CD4-positive, alpha-beta T cell treated with Interleukin-21 for 1 hour (primary cell): ENCODE measurements around the gene TMEM62.

Source experiments
- DNase-seq: peaks from one replicate; pipeline ENCODE4 v3.0.0-alpha.2; 2020

TMEM62 gene

GRCh38 chr15:43133430-43134156, at the start of gene TMEM62:
TMEM62 (plus strand) TSS chr15:43133586; CDS start chr15:43133803, 217 bp downstream.
- DNase-seq: peak; percentile 78

DNA sequence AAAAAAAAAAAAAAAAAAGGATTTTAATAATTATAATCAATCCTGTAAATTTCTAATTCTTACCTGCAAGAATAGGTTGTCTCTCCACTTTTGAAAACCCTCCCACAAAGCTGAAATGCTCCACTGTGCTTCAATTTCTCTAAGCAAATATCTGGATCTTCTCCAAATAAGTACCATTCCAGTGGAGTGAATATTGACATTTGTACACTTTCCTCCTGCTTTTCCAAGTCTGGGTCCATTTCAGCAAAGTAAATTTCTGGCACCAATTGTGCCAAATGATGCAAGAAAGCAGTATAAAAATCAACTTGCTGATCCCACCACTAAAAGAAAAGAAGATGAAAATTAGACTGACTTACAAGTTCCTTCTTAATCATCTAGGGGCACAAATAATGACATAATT, 47.5 kb upstream of the TMEM62 start:
- DNase-seq: no peak

DNA sequence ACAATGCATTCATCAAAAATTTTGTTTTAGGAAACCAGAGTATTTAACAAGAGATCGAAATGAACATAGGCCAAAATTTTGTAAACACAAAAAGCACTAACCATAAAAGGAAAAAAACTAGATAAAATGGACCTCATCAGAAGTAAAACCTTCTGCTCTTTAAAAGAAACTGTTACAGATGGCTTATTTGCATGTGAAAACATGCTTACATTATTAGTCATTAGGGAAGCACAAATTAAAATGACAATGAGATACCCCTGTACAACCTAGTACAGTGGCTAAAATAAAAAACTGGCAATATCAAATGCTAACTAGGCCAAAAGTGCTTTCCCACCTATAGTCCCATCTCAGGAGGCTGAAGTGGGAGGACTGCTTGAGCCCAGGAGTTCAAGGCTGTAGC, 46.8 kb upstream of the TMEM62 start:
- no peak for DNase-seq

- no peak for DNase-seq
Observed at GRCh38 chr15:43091859-43092258, 41.5 kb upstream of the TMEM62 start.

- no peak for DNase-seq
Observed at GRCh38 chr15:43093026-43093425, 40.4 kb upstream of the TMEM62 start.

DNA sequence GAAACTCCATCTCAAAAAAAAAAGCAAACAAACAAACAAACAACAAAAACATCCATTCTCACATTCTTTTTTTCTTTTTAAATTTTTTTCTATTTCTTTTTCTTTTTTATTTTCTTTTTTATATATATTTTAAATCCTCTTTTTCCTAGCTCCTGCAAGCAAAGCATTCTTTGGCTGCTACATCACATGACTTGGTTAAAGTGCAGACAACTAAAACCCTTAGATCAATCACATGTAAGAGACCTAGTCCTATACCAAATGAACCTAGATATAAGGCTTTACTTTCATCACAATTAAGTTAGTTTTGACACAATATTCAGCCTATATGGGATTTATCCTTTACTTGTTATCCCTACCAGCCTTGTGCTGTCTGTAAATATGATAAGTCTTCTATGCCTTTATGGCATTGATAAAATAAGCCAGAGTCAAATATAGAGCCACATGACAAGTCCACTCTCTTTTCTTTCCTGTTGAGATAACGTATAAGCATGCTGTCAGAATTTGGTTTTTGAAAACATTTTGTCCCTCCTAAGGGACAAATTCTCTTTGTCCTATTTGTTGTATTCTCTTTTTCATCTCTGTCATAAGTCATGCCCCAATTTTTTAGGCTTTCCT, 38.9 kb upstream of the TMEM62 start:
- DNase-seq: no peak

GRCh38 chr15:43095243-43095642, 38.1 kb upstream of the TMEM62 start:
- no peak for DNase-seq

DNA sequence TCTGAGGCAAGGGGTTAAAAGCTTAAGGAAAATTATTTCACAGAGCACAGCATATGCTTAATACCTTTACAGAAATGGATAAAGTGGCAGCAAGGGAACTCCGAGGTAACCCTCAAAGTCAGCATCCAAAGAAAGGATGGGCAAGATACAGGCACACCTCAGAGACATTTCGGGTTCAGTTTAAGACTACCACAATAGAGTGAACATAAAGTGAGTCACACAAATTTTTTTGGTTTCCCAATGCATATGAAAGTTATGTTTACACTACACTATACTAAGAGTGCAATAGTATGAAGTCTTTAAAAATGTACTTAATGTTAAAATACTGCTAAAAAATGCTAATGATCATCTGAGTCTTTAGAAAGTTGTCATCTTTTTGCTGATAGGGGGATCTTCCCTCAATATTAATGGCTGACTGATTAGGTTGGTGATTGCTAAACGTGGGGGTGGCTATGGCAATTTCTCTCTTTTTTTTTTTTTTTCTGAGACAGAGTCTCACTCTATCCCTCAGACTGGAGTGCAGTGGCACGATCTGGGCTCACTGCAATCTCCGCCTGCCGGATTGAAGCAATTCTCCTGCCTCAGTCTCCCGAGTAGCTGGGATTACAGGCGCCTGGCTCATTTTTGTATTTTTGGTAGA, 37.6 kb upstream of the TMEM62 start:
- no peak for DNase-seq

DNA sequence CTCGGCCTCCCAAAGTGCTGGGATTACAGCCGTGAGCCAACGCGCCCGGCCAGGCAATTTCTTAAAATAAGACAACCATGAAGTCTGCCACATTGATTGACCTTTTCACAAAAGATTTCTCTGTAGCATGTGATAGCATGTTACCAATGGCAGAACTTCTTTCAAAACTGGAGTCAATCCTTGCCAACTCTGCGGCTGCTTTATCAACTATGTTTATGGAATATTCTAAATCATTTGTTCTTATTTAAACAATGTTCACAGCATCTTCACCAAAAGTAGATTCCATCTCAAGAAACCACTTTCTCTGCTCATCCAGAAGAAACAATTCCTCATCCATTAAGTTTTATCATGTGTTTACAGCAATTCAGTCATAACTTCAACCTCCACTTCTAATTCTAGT, 37.0 kb upstream of the TMEM62 start:
- no peak for DNase-seq

DNA sequence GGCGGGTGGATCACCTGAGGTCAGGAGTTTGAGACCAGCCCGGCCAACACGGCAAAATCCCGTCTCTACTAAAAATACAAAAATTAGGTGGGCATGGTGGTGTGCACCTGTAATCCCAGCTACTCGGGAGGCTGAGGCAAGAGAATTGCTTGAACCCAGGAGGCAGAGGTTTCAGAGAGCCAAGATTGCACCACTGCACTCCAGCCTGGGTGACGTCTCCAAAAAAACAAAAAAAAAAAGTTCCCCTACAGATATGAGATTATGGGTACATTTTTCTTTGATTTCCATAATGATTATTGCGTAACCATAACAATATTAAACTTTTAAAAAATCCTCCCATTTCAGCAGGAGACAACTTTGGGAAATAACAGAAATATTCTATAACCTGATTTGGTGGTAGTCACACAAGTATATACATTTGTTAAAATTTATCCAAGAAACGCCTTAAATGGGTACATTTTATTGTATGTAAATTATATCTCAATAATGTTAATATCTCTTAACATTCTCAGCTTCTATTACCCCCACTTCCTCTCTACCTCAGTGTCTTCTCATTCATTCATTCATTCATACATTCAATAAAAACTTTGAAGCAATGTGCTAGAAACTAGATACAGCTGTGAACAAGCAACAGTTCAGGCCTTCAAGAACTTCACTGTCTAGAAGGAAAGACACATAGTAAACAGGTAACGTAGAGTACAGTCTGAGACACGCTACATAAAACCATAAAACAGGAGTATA, 34.1 kb upstream of the TMEM62 start:
- no peak for DNase-seq

GRCh38 chr15:43100971-43101370, 32.4 kb upstream of the TMEM62 start:
- DNase-seq: no peak

- no peak for DNase-seq
Observed at GRCh38 chr15:43102187-43102586, 31.2 kb upstream of the TMEM62 start.

DNA sequence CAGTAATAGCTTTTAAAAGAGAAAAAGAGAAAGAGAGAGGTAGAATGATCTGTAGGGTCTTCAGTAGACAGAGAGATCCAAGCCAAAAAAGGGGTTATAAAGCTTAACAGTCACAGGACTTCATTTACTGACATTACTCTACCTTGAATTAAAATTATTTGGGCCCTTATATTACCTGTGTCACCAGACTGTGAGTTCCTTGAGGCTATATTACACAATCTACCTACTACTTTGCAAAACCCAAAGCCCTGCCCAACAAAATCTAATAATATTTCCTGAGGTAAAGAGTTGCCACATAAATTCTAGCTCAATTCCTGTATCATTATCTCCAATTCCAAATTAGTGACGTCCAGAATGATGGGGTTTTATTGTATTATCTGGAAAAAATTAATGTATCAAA, 29.5 kb upstream of the TMEM62 start:
- no peak for DNase-seq

DNA sequence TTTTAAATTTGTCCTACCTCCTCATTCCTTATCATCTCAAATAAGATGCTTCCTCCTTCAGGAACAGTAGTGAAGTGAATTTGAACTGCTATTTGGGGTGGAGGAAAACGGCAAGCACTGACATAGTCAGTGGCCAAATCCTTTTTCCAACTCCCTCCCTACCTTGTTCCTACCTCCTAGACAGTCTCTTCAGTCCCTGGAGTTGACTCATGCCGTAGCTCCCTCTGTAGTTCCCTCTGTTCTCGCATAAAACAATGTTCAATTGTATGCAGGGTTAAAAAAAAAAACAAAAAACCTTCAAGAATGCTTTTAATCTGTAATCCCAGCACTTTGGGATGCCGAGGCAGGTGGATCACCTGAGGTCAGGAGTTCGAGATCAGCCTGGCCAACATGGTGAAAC, 29.0 kb upstream of the TMEM62 start:
- no peak for DNase-seq

GRCh38 chr15:43105077-43105736, 28.2 kb upstream of the TMEM62 start:
- DNase-seq: peak; percentile 53

DNA sequence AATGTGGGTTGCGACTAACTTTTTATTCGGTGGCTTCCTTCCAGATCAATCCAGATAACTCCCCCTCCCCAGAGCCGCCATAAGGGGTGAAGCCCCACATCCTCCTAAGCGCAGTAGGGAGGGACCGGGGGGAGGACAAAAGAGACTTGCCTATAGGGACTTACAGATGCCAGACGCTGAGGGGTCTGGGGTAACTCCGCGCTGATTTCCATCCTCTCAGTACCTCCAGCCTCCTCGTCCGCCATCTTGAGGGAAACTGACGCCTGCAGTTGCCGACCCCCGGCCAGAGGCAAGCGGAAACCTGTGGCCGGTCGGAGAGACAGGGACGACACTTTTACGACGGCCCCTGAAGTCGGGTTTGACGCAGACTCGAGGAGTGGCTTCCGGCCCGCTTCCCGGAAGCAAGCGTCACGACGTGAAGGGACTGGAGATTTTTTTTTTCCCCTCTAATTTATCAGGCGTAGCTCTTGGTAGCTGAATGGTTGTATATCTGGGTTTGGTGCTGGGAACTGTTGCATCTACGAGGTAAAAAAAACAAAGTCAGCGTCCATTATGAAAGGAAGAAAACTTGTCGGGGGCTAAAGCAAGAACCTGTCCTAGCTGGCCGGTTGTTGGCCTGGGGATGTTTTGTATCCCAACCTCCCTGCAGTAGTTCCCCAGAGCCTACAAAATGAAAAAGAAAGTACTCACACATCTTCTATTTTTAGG, 27.5 kb upstream of the TMEM62 start, which contains the start of gene UBR1:
Gene UBR1, minus strand, starts transcription at position 261 of the 708 bp plus-strand sequence. Its CDS starts 16 bp downstream, at position 245.
- DNase-seq: peak; percentile 94

DNA sequence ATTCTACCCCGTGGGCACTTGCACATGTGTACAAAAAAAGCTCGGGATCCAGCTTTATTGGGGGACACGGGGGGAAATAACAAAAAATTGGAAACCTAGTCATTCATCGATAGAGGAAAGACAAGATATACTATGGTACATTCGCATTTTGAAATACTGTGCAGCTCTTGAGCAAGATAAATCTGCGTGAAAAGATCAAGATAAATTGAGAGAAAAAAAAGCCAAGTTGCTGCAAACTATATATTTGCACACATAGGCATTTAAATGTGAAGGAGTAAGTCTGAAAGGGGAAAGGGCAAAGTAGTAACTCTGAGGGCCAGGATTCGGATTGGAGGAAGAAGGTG, 26.9 kb upstream of the TMEM62 start:
- no peak for DNase-seq

DNA sequence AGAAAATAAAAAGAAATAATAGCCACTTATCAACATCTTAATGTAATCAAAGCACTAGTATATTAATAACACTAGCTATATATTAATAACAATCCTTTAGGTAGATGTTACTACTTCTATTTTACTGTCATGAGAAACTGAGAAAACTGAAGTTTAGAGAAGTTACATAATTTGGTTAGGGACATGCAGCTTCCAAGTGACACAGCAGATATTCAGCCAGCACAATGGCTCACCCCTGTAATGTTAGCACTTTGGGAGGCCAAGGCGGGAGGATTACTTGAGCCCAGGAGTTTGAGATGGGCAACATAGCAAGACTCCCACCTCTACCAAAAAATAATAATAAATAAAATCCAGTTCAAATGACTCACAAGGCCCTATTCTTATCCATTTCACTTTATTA, 25.6 kb upstream of the TMEM62 start:
- no peak for DNase-seq

DNA sequence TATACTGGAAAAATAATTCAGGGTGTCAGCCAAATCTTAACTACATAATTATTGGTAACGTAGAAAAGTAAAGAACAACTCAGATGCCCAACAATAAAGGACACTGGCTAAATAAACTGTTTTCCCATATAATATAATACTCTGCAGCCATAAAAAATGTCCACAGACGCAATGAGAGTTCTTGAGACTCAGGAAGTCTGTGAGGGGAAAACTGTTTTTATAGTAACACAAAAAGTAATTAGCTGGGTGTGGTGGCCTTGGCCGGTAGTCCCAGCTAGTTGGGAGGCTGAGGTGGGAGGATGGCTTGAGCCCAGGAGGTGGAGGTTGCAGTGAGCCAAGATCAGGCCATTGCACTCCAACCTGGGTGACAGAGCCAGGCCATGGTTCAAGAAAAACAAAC, 22.0 kb upstream of the TMEM62 start:
- no peak for DNase-seq

- no peak for DNase-seq
Observed at GRCh38 chr15:43118286-43118685, 15.1 kb upstream of the TMEM62 start.

DNA sequence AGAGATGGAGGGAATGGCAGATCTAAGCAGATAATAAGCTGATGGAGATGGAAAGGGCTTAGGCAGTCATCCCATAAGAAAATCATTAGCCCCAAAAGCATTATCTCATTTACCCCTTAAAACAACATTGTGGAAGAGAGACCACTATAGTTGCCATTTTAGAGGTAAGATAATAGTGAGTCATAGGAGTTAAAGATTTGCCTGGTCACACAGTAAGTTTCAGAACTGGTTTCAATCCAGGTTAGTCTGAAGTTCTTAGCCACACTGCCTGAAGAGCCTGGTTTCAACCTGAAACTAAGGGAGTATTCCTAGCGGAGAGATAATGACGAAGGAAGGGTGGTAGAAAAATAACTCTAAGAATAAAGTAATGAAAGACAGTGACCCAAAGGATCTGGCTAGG, 14.6 kb upstream of the TMEM62 start:
- DNase-seq: no peak

- DNase-seq: no peak
Observed at GRCh38 chr15:43121863-43122262, 11.5 kb upstream of the TMEM62 start.
